CD4-positive, alpha-beta memory T cell (primary cell): ENCODE results near the gene PYM1. TPM values are rescaled to one million over a fixed set of nuclear protein-coding genes. Genes with fewer than 3 reads are reported as not detected.

Experiments
- CTCF ChIA-PET: fragments of 350-600 bp; sonication (Branson Sonifier 250); formaldehyde crosslinking; loops from one replicate; lab custom pipeline; 2021; ENCODE audit warnings: inconsistent platforms; ENCODE audit not compliant: partially characterized antibody; lab: Charles Lee
- POLR2A ChIA-PET: fragments of 350-600 bp; sonication (Branson Sonifier 250); formaldehyde crosslinking; loops from one replicate; lab custom pipeline; 2021; ENCODE audit not compliant: partially characterized antibody; lab: Charles Lee
- DNase-seq, 5 donors: peaks; one replicate each; pipeline versions ENCODE4 v3.0.0 to v3.0.0-alpha.2; 2020 to 2022; ENCODE audit warnings: mixed read lengths in 1 of 5
- H3K27ac ChIP-seq: one replicate; pipeline ENCODE4 v1.7.0; 2013; ENCODE audit warnings: low read depth, low read length
- H3K27me3 ChIP-seq: 2 replicates; pipeline ENCODE4 v1.7.0; 2013; ENCODE audit warnings: mild to moderate bottlenecking, low read length, moderate library complexity; ENCODE audit not compliant: insufficient read depth
- H3K36me3 ChIP-seq: 2 replicates; pipeline ENCODE4 v1.7.0; 2013; ENCODE audit warnings: mild to moderate bottlenecking, low read length, moderate library complexity; ENCODE audit not compliant: insufficient read depth
- H3K4me1 ChIP-seq: 2 replicates; pipeline ENCODE4 v1.7.0; 2013; ENCODE audit warnings: mild to moderate bottlenecking, low read length, moderate library complexity; ENCODE audit not compliant: insufficient read depth
- H3K4me3 ChIP-seq, 2 donors: one replicate each; pipeline ENCODE4 v1.7.0; 2013; ENCODE audit warnings: low read length in 2 of 2, mild to moderate bottlenecking in 1 of 2
- H3K9me3 ChIP-seq, 2 donors: one replicate each; pipeline ENCODE4 v1.7.0; 2013; ENCODE audit warnings: low read length in 2 of 2, control low read depth in 1 of 2; ENCODE audit not compliant: control insufficient read depth in 1 of 2
- H3K27ac Mint-ChIP-seq, 7 donors: one replicate each; pipeline ENCODE4 v1.8.0; 2020 to 2021; ENCODE audit warnings: mixed read lengths in 7 of 7, mild to moderate bottlenecking in 6 of 7, inconsistent platforms in 3 of 7, moderate library complexity in 3 of 7
- H3K27me3 Mint-ChIP-seq, 2 donors: one replicate each; pipeline ENCODE4 v1.8.0; 2020 to 2021; ENCODE audit warnings: mixed read lengths in 2 of 2
- H3K36me3 Mint-ChIP-seq, 2 donors: one replicate each; pipeline ENCODE4 v1.8.0; 2020 to 2021; ENCODE audit warnings: mixed read lengths in 2 of 2, inconsistent platforms in 1 of 2, mild to moderate bottlenecking in 1 of 2
- H3K4me1 Mint-ChIP-seq, 4 donors: one replicate each; pipeline ENCODE4 v1.8.0; 2020 to 2021; ENCODE audit warnings: mixed read lengths in 4 of 4, mild to moderate bottlenecking in 1 of 4
- H3K4me3 Mint-ChIP-seq, 8 donors: one replicate each; pipeline ENCODE4 v1.8.0; 2020 to 2021; ENCODE audit warnings: mixed read lengths in 8 of 8, mild to moderate bottlenecking in 7 of 8, moderate library complexity in 6 of 8, inconsistent platforms in 3 of 8
- H3K9me3 Mint-ChIP-seq, 8 donors: one replicate each; pipeline ENCODE4 v1.8.0; 2020 to 2021; ENCODE audit warnings: mixed read lengths in 8 of 8, mild to moderate bottlenecking in 5 of 8, inconsistent platforms in 3 of 8, moderate library complexity in 1 of 8
- intact Hi-C: fragments of 100-400 bp; cut with micrococcal nuclease; formaldehyde crosslinking; loops from one replicate; pipeline ENCODE4 v1.15.1; 2023
- polyA plus RNA-seq, 2 donors: library from polyadenylated mRNA; unstranded; fragments of 300-500 nt; fragmentation: Illumina TruSeq; gene quantifications; one replicate each; pipeline ENCODE4 v1.2.3, GENCODE V29; 2021
- total RNA-seq, 2 experiments: library from RNA; stranded (reverse); gene quantifications; one replicate each; pipeline ENCODE4 v1.2.3, GENCODE V29; 2021

PYM1 gene
- total and polyA plus RNA-seq, 4 experiments from 2014 or later: 35.7 to 86.9 (median 57.2) TPM

- no peaks in the 10 kb centered on the region for H3K36me3 Mint-ChIP-seq
- Histone ChIP-seq H3K36me3 (no peaks in the 10 kb centered on the region), H3K4me3 (no peak overlapping the region), H3K27ac (no peak overlapping the region), H3K4me1 (no peaks in the 10 kb centered on the region), H3K27me3 (no peaks in the 10 kb centered on the region), H3K9me3 (no peaks in the 10 kb centered on the region)
- H3K4me3 Mint-ChIP-seq: no peak overlapping the region
- intact Hi-C loops: no loop called here
- no peaks in the 10 kb centered on the region for H3K27me3 Mint-ChIP-seq
- no peak overlapping the region for H3K27ac Mint-ChIP-seq
- POLR2A ChIA-PET: interaction anchor here (1.1 kb wide), 1 partner anchor 44 kb away, joined by 4 read pairs; the partner anchor contains the start of genes ORMDL2 and SARNP
- peaks cover 0 to 14% (median 7%) of the 10 kb centered on the region in 8 donors for H3K9me3 Mint-ChIP-seq
- H3K4me1 Mint-ChIP-seq: no peaks in the 10 kb centered on the region
- DNase-seq: no peak
- CTCF ChIA-PET: no interaction called here
These were observed 65.8 kb downstream of the PYM1 start for GRCh38 chr12:55861871-55862270.

- intact Hi-C loops: no loop called here
- Histone ChIP-seq H3K9me3 (no peaks in the 10 kb centered on the region), H3K27ac (no peak overlapping the region), H3K27me3 (no peaks in the 10 kb centered on the region), H3K36me3 (no peaks in the 10 kb centered on the region), H3K4me3 (no peak overlapping the region), H3K4me1 (no peaks in the 10 kb centered on the region)
- H3K36me3 Mint-ChIP-seq: no peaks in the 10 kb centered on the region
- POLR2A ChIA-PET: no interaction called here
- CTCF ChIA-PET: no interaction called here
- no peaks in the 10 kb centered on the region for H3K4me1 Mint-ChIP-seq
- DNase-seq: no peak
- no peaks in the 10 kb centered on the region for H3K27me3 Mint-ChIP-seq
- H3K4me3 Mint-ChIP-seq: no peak overlapping the region
- no peak overlapping the region for H3K27ac Mint-ChIP-seq
- peaks cover 0 to 13% (median 7%) of the 10 kb centered on the region in 8 donors for H3K9me3 Mint-ChIP-seq
These were observed 66.3 kb downstream of the PYM1 start for GRCh38 chr12:55861396-55861795.

GRCh38 chr12:55852740-55853139, 75.0 kb downstream of the PYM1 start:
- H3K4me1 Mint-ChIP-seq: no peaks in the 10 kb centered on the region
- peaks cover 0 to 2% (median 0%) of the 10 kb centered on the region in 8 donors for H3K9me3 Mint-ChIP-seq
- H3K4me3 ChIP-seq: no peak overlapping the region
- H3K27ac ChIP-seq: no peak overlapping the region
- DNase-seq: no peak
- CTCF ChIA-PET: no interaction called here
- no peak overlapping the region for H3K4me3 Mint-ChIP-seq
- peaks cover 2 to 7% of the 10 kb centered on the region in 2 donors for H3K27me3 Mint-ChIP-seq
- intact Hi-C loops: no loop called here
- no peaks in the 10 kb centered on the region for H3K27me3 ChIP-seq
- no peaks in the 10 kb centered on the region for H3K9me3 ChIP-seq
- H3K36me3 Mint-ChIP-seq: no peaks in the 10 kb centered on the region
- POLR2A ChIA-PET: no interaction called here
- no peak overlapping the region for H3K27ac Mint-ChIP-seq
- H3K36me3 ChIP-seq: no peaks in the 10 kb centered on the region
- no peaks in the 10 kb centered on the region for H3K4me1 ChIP-seq

Other genes starting within 250 kb of the PYM1 start
- gene ITGA7, start 220.0 kb downstream of the PYM1 start, total RNA-seq: 1 to 10 TPM; 2.5 to 2.9 TPM
- not detected for gene ITGA7, start 220.0 kb downstream of the PYM1 start, polyA plus RNA-seq
- 10 to 100 TPM; 80.3 to 87.0 TPM for gene BLOC1S1, start 211.8 kb downstream of the PYM1 start, total RNA-seq
- 10 to 100 TPM; 75.1 to 87.1 TPM for gene BLOC1S1, start 211.8 kb downstream of the PYM1 start, polyA plus RNA-seq
- 10 to 100 TPM; 29.9 to 32.5 TPM for gene RDH5, start 207.5 kb downstream of the PYM1 start, total RNA-seq
- gene RDH5, start 207.5 kb downstream of the PYM1 start, polyA plus RNA-seq: 1 to 10 TPM; 1.4 to 1.8 TPM
- gene CD63, start 198.9 kb downstream of the PYM1 start, total RNA-seq: 10 to 100 TPM; 76.4 to 79.7 TPM
- 100 to 1,000 TPM; 191 to 349 TPM for gene CD63, start 198.9 kb downstream of the PYM1 start, polyA plus RNA-seq
- gene GDF11, start 184.8 kb downstream of the PYM1 start, total RNA-seq: 10 to 100 TPM; 15.1 to 15.8 TPM
- gene GDF11, start 184.8 kb downstream of the PYM1 start, polyA plus RNA-seq: 1 to 10 TPM in 1 of 2 donors, under 1 TPM in 1; 0.25 to 1.6 TPM
- 10 to 100 TPM; 47.7 to 49.4 TPM for gene SARNP, start 110.2 kb downstream of the PYM1 start, total RNA-seq
- 100 to 1,000 TPM in 1 of 2 donors, 10 to 100 TPM in 1; 90.2 to 122 TPM for gene SARNP, start 110.2 kb downstream of the PYM1 start, polyA plus RNA-seq
- gene ORMDL2, start 109.9 kb downstream of the PYM1 start, total RNA-seq: 10 to 100 TPM; 42.6 to 44.4 TPM
- 100 to 1,000 TPM in 1 of 2 donors, 10 to 100 TPM in 1; 95.8 to 142 TPM for gene ORMDL2, start 109.9 kb downstream of the PYM1 start, polyA plus RNA-seq
- 10 to 100 TPM; 31.8 to 42.4 TPM for gene DNAJC14, start 98.3 kb downstream of the PYM1 start, total RNA-seq
- gene DNAJC14, start 98.3 kb downstream of the PYM1 start, polyA plus RNA-seq: 10 to 100 TPM; 32.7 to 36.8 TPM
- 1 to 10 TPM in 1 of 2 experiments, under 1 TPM in 1; 0.67 to 1.3 TPM for gene MMP19, start 85.0 kb downstream of the PYM1 start, total RNA-seq
- not detected for gene MMP19, start 85.0 kb downstream of the PYM1 start, polyA plus RNA-seq
- 1,000 to 10,000 TPM; 1,301 to 1,410 TPM for gene DGKA, start 3.3 kb upstream of the PYM1 start, total RNA-seq
- 100 to 1,000 TPM; 195 to 493 TPM for gene DGKA, start 3.3 kb upstream of the PYM1 start, polyA plus RNA-seq
- not detected for gene PMEL, start 38.1 kb upstream of the PYM1 start, total RNA-seq
- not detected for gene PMEL, start 38.1 kb upstream of the PYM1 start, polyA plus RNA-seq
- gene CDK2, start 38.9 kb upstream of the PYM1 start, total RNA-seq: 10 to 100 TPM; 17.5 to 21.5 TPM
- 1 to 10 TPM; 4.7 to 5.7 TPM for gene CDK2, start 38.9 kb upstream of the PYM1 start, polyA plus RNA-seq
- 100 to 1,000 TPM; 106 to 112 TPM for gene RAB5B, start 46.2 kb upstream of the PYM1 start, total RNA-seq
- 10 to 100 TPM; 67.5 to 80.8 TPM for gene RAB5B, start 46.2 kb upstream of the PYM1 start, polyA plus RNA-seq
- gene SUOX, start 69.4 kb upstream of the PYM1 start, total RNA-seq: 1 to 10 TPM; 5.4 to 5.9 TPM
- gene SUOX, start 69.4 kb upstream of the PYM1 start, polyA plus RNA-seq: not detected
- 1 to 10 TPM; 7.2 to 7.9 TPM for gene IKZF4, start 93.1 kb upstream of the PYM1 start, total RNA-seq
- gene IKZF4, start 93.1 kb upstream of the PYM1 start, polyA plus RNA-seq: 1 to 10 TPM in 1 of 2 donors, under 1 TPM in 1; 0.37 to 2.2 TPM
- gene RPS26, start 114.0 kb upstream of the PYM1 start, total RNA-seq: 10 to 100 TPM; 55.6 to 55.8 TPM
- gene RPS26, start 114.0 kb upstream of the PYM1 start, polyA plus RNA-seq: 1,000 to 10,000 TPM in 1 of 2 donors, 100 to 1,000 TPM in 1; 386 to 1,449 TPM
- gene ERBB3, start 152.3 kb upstream of the PYM1 start, total RNA-seq: 1 to 10 TPM; 5.9 to 6.9 TPM
- gene ERBB3, start 152.3 kb upstream of the PYM1 start, polyA plus RNA-seq: under 1 TPM; 0.61 to 0.70 TPM
- 100 to 1,000 TPM; 106 to 108 TPM for gene PA2G4, start 176.7 kb upstream of the PYM1 start, total RNA-seq
- 100 to 1,000 TPM; 204 to 223 TPM for gene PA2G4, start 176.7 kb upstream of the PYM1 start, polyA plus RNA-seq
- gene RPL41, start 188.7 kb upstream of the PYM1 start, total RNA-seq: 1,000 to 10,000 TPM; 5,438 to 5,728 TPM
- gene RPL41, start 188.7 kb upstream of the PYM1 start, polyA plus RNA-seq: 1,000 to 10,000 TPM; 6,058 to 8,691 TPM
- gene ZC3H10, start 190.4 kb upstream of the PYM1 start, total RNA-seq: 10 to 100 TPM; 16.3 to 19.6 TPM
- 1 to 10 TPM in 1 of 2 donors, under 1 TPM in 1; 0.27 to 3.9 TPM for gene ZC3H10, start 190.4 kb upstream of the PYM1 start, polyA plus RNA-seq
- gene ESYT1, start 200.4 kb upstream of the PYM1 start, total RNA-seq: 100 to 1,000 TPM; 249 to 258 TPM
- 100 to 1,000 TPM; 395 to 690 TPM for gene ESYT1, start 200.4 kb upstream of the PYM1 start, polyA plus RNA-seq
- gene MYL6B, start 224.7 kb upstream of the PYM1 start, total RNA-seq: 1 to 10 TPM; 2.6 to 3.4 TPM
- 1 to 10 TPM; 1.8 to 4.8 TPM for gene MYL6B, start 224.7 kb upstream of the PYM1 start, polyA plus RNA-seq
- gene MYL6, start 230.5 kb upstream of the PYM1 start, total RNA-seq: 100 to 1,000 TPM; 567 to 589 TPM
- gene MYL6, start 230.5 kb upstream of the PYM1 start, polyA plus RNA-seq: 1,000 to 10,000 TPM; 2,141 to 3,317 TPM